ENCODE data around the gene SMG9.

The SMG9 gene

GRCh38 chr19:43789029-43789428 is 34.3 kb upstream of the SMG9 start:
- Histone ChIP-seq H3K4me1 (ENCODE audit: control insufficient read depth, insufficient read depth, low read length) (peaks cover 7% of the 10 kb centered on the region), H3K27ac (ENCODE audit: low read length) (no peak overlapping the region), H3K9me3 (ENCODE audit: control insufficient read depth in 2 of 2, low read length in 2 of 2) (peaks cover 0 to 4% of the 10 kb centered on the region in 2 donors), H3K36me3 (ENCODE audit: control insufficient read depth in 2 of 2, insufficient read depth in 2 of 2, low read length in 2 of 2) (no peaks in the 10 kb centered on the region), H3K9ac (ENCODE audit: low read length in 2 of 2) (no peak overlapping the region), H3K27me3 (ENCODE audit: control insufficient read depth in 1 of 2, insufficient read depth in 2 of 2, low read length in 2 of 2) (no peaks in the 10 kb centered on the region), H3K4me3 (ENCODE audit: low read length in 2 of 2) (no peak overlapping the region)

GRCh38 chr19:43786665-43787064 is 31.9 kb upstream of the SMG9 start:
- H3K27me3 ChIP-seq (ENCODE audit: control insufficient read depth in 1 of 2, insufficient read depth in 2 of 2, low read length in 2 of 2), result peaks cover 4 to 8% of the 10 kb centered on the region in 2 donors
- H3K27ac ChIP-seq (ENCODE audit: low read length), result no peak overlapping the region
- H3K4me1 ChIP-seq (ENCODE audit: control insufficient read depth, insufficient read depth, low read length), result peaks cover 7% of the 10 kb centered on the region
- H3K9me3 ChIP-seq (ENCODE audit: control insufficient read depth in 2 of 2, low read length in 2 of 2), result peaks cover 0 to 4% of the 10 kb centered on the region in 2 donors
- H3K4me3 ChIP-seq (ENCODE audit: low read length in 2 of 2), result no peak overlapping the region
- H3K9ac ChIP-seq (ENCODE audit: low read length in 2 of 2), result no peak overlapping the region
- no peaks in the 10 kb centered on the region for H3K36me3 ChIP-seq (ENCODE audit: control insufficient read depth in 2 of 2, insufficient read depth in 2 of 2, low read length in 2 of 2)

- H3K4me3 ChIP-seq (ENCODE audit: low read length in 2 of 2), result no peak overlapping the region
- peaks cover 7% of the 10 kb centered on the region for H3K4me1 ChIP-seq (ENCODE audit: control insufficient read depth, insufficient read depth, low read length)
- H3K9ac ChIP-seq (ENCODE audit: low read length in 2 of 2), result no peak overlapping the region
- no peak overlapping the region for H3K27ac ChIP-seq (ENCODE audit: low read length)
- H3K36me3 ChIP-seq (ENCODE audit: control insufficient read depth in 2 of 2, insufficient read depth in 2 of 2, low read length in 2 of 2), result no peaks in the 10 kb centered on the region
- H3K27me3 ChIP-seq (ENCODE audit: control insufficient read depth in 1 of 2, insufficient read depth in 2 of 2, low read length in 2 of 2), result peaks cover 10 to 14% of the 10 kb centered on the region in 2 donors
- peaks cover 0 to 4% of the 10 kb centered on the region in 2 donors for H3K9me3 ChIP-seq (ENCODE audit: control insufficient read depth in 2 of 2, low read length in 2 of 2)
Observed at GRCh38 chr19:43784981-43785808, 30.4 kb upstream of the SMG9 start.

GRCh38 chr19:43784241-43784980 is 29.6 kb upstream of the SMG9 start:
- Histone ChIP-seq H3K4me1 (ENCODE audit: control insufficient read depth, insufficient read depth, low read length) (peaks cover 10% of the 10 kb centered on the region), H3K9ac (ENCODE audit: low read length in 2 of 2) (no peak overlapping the region), H3K9me3 (ENCODE audit: control insufficient read depth in 2 of 2, low read length in 2 of 2) (peaks cover 0 to 4% of the 10 kb centered on the region in 2 donors), H3K36me3 (ENCODE audit: control insufficient read depth in 2 of 2, insufficient read depth in 2 of 2, low read length in 2 of 2) (no peaks in the 10 kb centered on the region), H3K4me3 (ENCODE audit: low read length in 2 of 2) (no peak overlapping the region), H3K27ac (ENCODE audit: low read length) (no peak overlapping the region), H3K27me3 (ENCODE audit: control insufficient read depth in 1 of 2, insufficient read depth in 2 of 2, low read length in 2 of 2) (peaks cover 10 to 17% of the 10 kb centered on the region in 2 donors)

- Histone ChIP-seq H3K27ac (ENCODE audit: low read length) (no peak overlapping the region), H3K9ac (ENCODE audit: low read length in 2 of 2) (no peak overlapping the region), H3K36me3 (ENCODE audit: control insufficient read depth in 2 of 2, insufficient read depth in 2 of 2, low read length in 2 of 2) (no peaks in the 10 kb centered on the region)
Observed at GRCh38 chr19:43783636-43784035, 28.9 kb upstream of the SMG9 start.

GRCh38 chr19:43782689-43783231 is 28.0 kb upstream of the SMG9 start:
- H3K4me3 ChIP-seq (ENCODE audit: low read length in 2 of 2), result no peak overlapping the region
- H3K4me1 ChIP-seq (ENCODE audit: control insufficient read depth, insufficient read depth, low read length), result peaks cover 17% of the 10 kb centered on the region
- no peaks in the 10 kb centered on the region for H3K36me3 ChIP-seq (ENCODE audit: control insufficient read depth in 2 of 2, insufficient read depth in 2 of 2, low read length in 2 of 2)
- H3K27me3 ChIP-seq (ENCODE audit: control insufficient read depth in 1 of 2, insufficient read depth in 2 of 2, low read length in 2 of 2), result peaks cover 10 to 17% of the 10 kb centered on the region in 2 donors
- peaks cover 0 to 4% of the 10 kb centered on the region in 2 donors for H3K9me3 ChIP-seq (ENCODE audit: control insufficient read depth in 2 of 2, low read length in 2 of 2)
- H3K27ac ChIP-seq (ENCODE audit: low read length), result no peak overlapping the region
- H3K9ac ChIP-seq (ENCODE audit: low read length in 2 of 2), result no peak overlapping the region

More at GRCh38 chr19:43783636-43784035, 28.9 kb upstream of the SMG9 start:
- Histone ChIP-seq H3K4me1 (ENCODE audit: control insufficient read depth, insufficient read depth, low read length) (peaks cover 14% of the 10 kb centered on the region), H3K4me3 (ENCODE audit: low read length in 2 of 2) (no peak overlapping the region), H3K27me3 (ENCODE audit: control insufficient read depth in 1 of 2, insufficient read depth in 2 of 2, low read length in 2 of 2) (peaks cover 10 to 17% of the 10 kb centered on the region in 2 donors), H3K9me3 (ENCODE audit: control insufficient read depth in 2 of 2, low read length in 2 of 2) (peaks cover 0 to 4% of the 10 kb centered on the region in 2 donors)

- Histone ChIP-seq H3K4me3 (ENCODE audit: low read length in 2 of 2) (no peak overlapping the region), H3K27me3 (ENCODE audit: control insufficient read depth in 1 of 2, insufficient read depth in 2 of 2, low read length in 2 of 2) (peaks cover 10 to 19% of the 10 kb centered on the region in 2 donors), H3K27ac (ENCODE audit: low read length) (no peak overlapping the region), H3K9me3 (ENCODE audit: control insufficient read depth in 2 of 2, low read length in 2 of 2) (peaks cover 0 to 4% of the 10 kb centered on the region in 2 donors), H3K4me1 (ENCODE audit: control insufficient read depth, insufficient read depth, low read length) (peaks cover 17% of the 10 kb centered on the region), H3K36me3 (ENCODE audit: control insufficient read depth in 2 of 2, insufficient read depth in 2 of 2, low read length in 2 of 2) (no peaks in the 10 kb centered on the region), H3K9ac (ENCODE audit: low read length in 2 of 2) (no peak overlapping the region)
Observed at GRCh38 chr19:43782311-43782660, 27.5 kb upstream of the SMG9 start.

- Histone ChIP-seq H3K4me1 (ENCODE audit: control insufficient read depth, insufficient read depth, low read length) (peaks cover 17% of the 10 kb centered on the region), H3K9me3 (ENCODE audit: control insufficient read depth in 2 of 2, low read length in 2 of 2) (peaks cover 0 to 2% of the 10 kb centered on the region in 2 donors), H3K36me3 (ENCODE audit: control insufficient read depth in 2 of 2, insufficient read depth in 2 of 2, low read length in 2 of 2) (no peaks in the 10 kb centered on the region), H3K9ac (ENCODE audit: low read length in 2 of 2) (no peak overlapping the region), H3K27ac (ENCODE audit: low read length) (no peak overlapping the region), H3K4me3 (ENCODE audit: low read length in 2 of 2) (no peak overlapping the region), H3K27me3 (ENCODE audit: control insufficient read depth in 1 of 2, insufficient read depth in 2 of 2, low read length in 2 of 2) (peaks cover 10 to 22% of the 10 kb centered on the region in 2 donors)
Observed at GRCh38 chr19:43781630-43782310, 27.0 kb upstream of the SMG9 start.

GRCh38 chr19:43780706-43781525 is 26.2 kb upstream of the SMG9 start, which contains the start of gene KCNN4:
KCNN4 (minus strand) TSS chr19:43780973; CDS start chr19:43780861, 112 bp downstream.
- H3K4me1 ChIP-seq (ENCODE audit: control insufficient read depth, insufficient read depth, low read length), result peaks cover 17% of the 10 kb centered on the region
- H3K27me3 ChIP-seq (ENCODE audit: control insufficient read depth in 1 of 2, insufficient read depth in 2 of 2, low read length in 2 of 2), result peaks cover 10 to 26% of the 10 kb centered on the region in 2 donors
- H3K4me3 ChIP-seq (ENCODE audit: low read length in 2 of 2), result no peak within 1 kb of the TSS
- H3K27ac ChIP-seq (ENCODE audit: low read length), result no peak within 1 kb of the TSS
- peak within 1 kb of the TSS in 1 of 2 donors; percentile 20 for H3K9ac ChIP-seq (ENCODE audit: low read length in 2 of 2)
- H3K9me3 ChIP-seq (ENCODE audit: control insufficient read depth in 2 of 2, low read length in 2 of 2), result no peaks in the 10 kb centered on the region
- H3K36me3 ChIP-seq (ENCODE audit: control insufficient read depth in 2 of 2, insufficient read depth in 2 of 2, low read length in 2 of 2), result no peaks in the 10 kb centered on the region
